Upper lobe of left lung (tissue), 4 donors: ENCODE measurements around the gene RASSF5.

ENCODE experiments used
- POLR2A ChIP-seq, 4 donors: fragments of 450-650 bp; IDR thresholded peaks; one replicate each; pipeline ENCODE4 v1.5.1; 2016 to 2017; ENCODE audit warnings: antibody characterized with exemption in 4 of 4, mild to moderate bottlenecking in 2 of 4
- TF ChIP-seq, protein P1 (sequence below), 6 experiments: fragments of 450-650 bp in 4 of 6; fragments of 200-600 bp in 2 of 6; sonication (generic) in 2 of 6; IDR thresholded peaks; one replicate each; pipeline ENCODE4 v1.5.1; 2016 to 2019; ENCODE audit warnings: antibody characterized with exemption in 6 of 6

DNA sequence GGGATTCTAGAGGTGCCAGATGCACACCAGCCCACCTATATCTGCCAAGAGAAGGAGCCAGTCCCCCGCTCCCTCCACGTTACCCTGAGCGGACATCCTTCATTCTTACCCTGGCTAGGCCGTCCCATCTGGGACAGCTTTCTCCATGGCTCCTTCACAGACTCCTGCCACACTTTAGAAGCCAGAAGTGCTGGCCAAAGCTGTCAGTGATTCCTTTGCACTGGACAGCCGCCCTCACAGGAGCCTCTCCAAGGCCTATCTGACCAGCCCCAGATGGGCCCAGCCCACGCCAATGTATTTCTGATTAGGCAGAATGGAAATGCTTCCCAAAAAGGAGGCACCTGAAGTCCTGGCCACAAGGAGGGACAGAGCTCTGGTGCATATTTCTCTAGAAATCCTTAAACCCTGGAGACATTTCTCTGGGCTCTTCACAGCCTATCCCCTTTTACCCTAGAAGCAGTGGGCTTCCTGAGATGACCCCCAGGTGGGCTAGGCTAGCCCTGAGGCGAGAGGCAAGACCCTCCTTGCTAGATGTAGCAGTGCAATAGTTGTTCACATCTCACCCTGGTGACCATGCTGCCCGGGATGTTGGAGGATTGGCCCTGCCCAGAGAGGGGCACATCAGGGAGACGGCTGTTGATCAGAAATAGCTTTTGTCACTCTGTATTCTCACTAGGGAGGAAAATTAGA, 44.1 kb downstream of the RASSF5 start:
- TF ChIP-seq, protein P1, sequence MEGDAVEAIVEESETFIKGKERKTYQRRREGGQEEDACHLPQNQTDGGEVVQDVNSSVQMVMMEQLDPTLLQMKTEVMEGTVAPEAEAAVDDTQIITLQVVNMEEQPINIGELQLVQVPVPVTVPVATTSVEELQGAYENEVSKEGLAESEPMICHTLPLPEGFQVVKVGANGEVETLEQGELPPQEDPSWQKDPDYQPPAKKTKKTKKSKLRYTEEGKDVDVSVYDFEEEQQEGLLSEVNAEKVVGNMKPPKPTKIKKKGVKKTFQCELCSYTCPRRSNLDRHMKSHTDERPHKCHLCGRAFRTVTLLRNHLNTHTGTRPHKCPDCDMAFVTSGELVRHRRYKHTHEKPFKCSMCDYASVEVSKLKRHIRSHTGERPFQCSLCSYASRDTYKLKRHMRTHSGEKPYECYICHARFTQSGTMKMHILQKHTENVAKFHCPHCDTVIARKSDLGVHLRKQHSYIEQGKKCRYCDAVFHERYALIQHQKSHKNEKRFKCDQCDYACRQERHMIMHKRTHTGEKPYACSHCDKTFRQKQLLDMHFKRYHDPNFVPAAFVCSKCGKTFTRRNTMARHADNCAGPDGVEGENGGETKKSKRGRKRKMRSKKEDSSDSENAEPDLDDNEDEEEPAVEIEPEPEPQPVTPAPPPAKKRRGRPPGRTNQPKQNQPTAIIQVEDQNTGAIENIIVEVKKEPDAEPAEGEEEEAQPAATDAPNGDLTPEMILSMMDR (IDR thresholded peaks at IDR 0.05) = no peak
- no peak for TF ChIP-seq POLR2A (IDR thresholded peaks at IDR 0.05)
